Pancreas (tissue), 10 donors: ENCODE data around the gene IL9. TPM values are rescaled to one million over a fixed set of nuclear protein-coding genes. Genes with fewer than 3 reads are reported as not detected.

Source experiments
- ATAC-seq, 4 donors: fragments of 200-7000 bp; cut with Tn5 transposase; one replicate each; pipeline versions ENCODE4 v1.8.0 to v1.9.1; 2020; ENCODE audit warnings: mild to moderate bottlenecking in 4 of 4, moderate library complexity in 4 of 4
- DNase-seq, 6 donors: peaks; one replicate each; pipeline ENCODE4 v3.0.0-alpha.2; 2020
- FAIRE-seq: peaks from 2 replicates; lab custom pipeline; 2012; peaks lifted over from hg19 to GRCh38; lab: Jason Lieb, UNC
- H3K27ac ChIP-seq, 4 donors: fragments of 200-600 bp; sonication (generic); 1 replicate in 3 of 4; 2 replicates in 1 of 4; pipeline versions ENCODE4 v1.5.0 to v1.8.0; 2020
- H3K27me3 ChIP-seq, 4 donors: fragments of 200-600 bp; one replicate each; pipeline ENCODE4 v1.8.0; 2021
- H3K36me3 ChIP-seq, 3 donors: fragments of 200-600 bp; sonication (generic) in 1 of 3; one replicate each; pipeline versions ENCODE4 v1.5.0 to v1.8.0; 2020 to 2021
- H3K4me1 ChIP-seq, 3 donors: fragments of 200-600 bp; one replicate each; pipeline ENCODE4 v1.8.0; 2021
- H3K4me3 ChIP-seq, 4 donors: fragments of 200-600 bp; sonication (generic) in 2 of 4; one replicate each; pipeline versions ENCODE4 v1.5.0 to v1.8.0; 2020 to 2021
- H3K9me3 ChIP-seq, 4 donors: fragments of 200-600 bp; one replicate each; pipeline ENCODE4 v1.8.0; 2021
- WGBS, 2 donors: extraction: QIAGEN DNeasy Blood & Tissue Kit; methylation state at CpG; one replicate each; pipeline ENCODE4 v1.1.7; 2013; 5-methylcytosine and 5-hydroxymethylcytosine counted together
- intact Hi-C, 3 donors: fragments of 100-400 bp; cut with DNase I; formaldehyde crosslinking; loops; one replicate each; pipeline versions ENCODE4 v1.11.1 to v1.14.2; 2022
- polyA plus RNA-seq, 2 donors: library from polyadenylated mRNA; stranded (reverse); fragments of 200-250 nt; gene quantifications; one replicate each; pipeline ENCODE4 v1.2.3, GENCODE V29; 2013
- total RNA-seq, 6 donors: library from RNA; stranded (reverse); fragmentation: NEBNext Ultra II Directional in 4 of 6; extraction: Animal tissue kit (Norgen Biotek cat#: 25700) in 4 of 6; gene quantifications; one replicate each; pipeline versions ENCODE4 v1.2.1 to v1.2.4, GENCODE V29; 2021 to 2023
- TF ChIP-seq, protein P1 (sequence below), 4 donors: fragments of 200-600 bp; sonication (generic) in 3 of 4; IDR thresholded peaks; one replicate each; pipeline versions ENCODE4 v1.5.0 to v1.8.0; 2021; ENCODE audit warnings: antibody characterized with exemption in 4 of 4
- donor health status: healthy with polysubstance abuse.
- donor health status: DM: no; HTN: no; CAD: no; lungs with moderate emphysema.
- donor health status: DM: no; HTN: no; CAD: no.
- donor health status: control.
- donor health status: control.
- donor health status: Bipolar disorder and iron deficiency.
- donor health status: DM: yes; HTN: yes; CAD: no.
- donor health status: DM: no; HTN: no; CAD: no.
- donor health status: DM: no; HTN: no; CAD: no.
- donor health status: DM: yes; HTN: yes; CAD: no.

IL9 gene
- total and polyA plus RNA-seq, 8 donors, result not detected

DNA sequence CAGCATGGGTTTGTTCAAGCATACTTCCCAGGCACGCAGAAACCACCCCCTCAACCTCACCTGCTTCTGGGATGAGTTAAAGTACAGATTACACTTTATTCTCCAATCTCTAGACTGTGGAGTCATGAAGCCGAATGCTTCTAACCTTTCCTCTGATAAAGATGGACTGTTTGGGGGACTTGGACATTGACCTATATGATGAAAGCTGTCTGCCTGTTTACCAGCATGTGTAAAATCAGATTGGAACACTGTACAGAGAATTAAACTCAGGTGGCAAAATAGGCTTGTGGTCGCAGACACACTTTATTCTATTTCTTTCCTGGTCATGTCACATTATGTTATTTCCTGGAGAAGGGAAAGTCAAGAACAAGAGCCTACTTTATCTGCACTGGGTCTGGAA, 25.7 kb downstream of the IL9 start:
- intact Hi-C loops, result no loop called here
- H3K27me3 ChIP-seq, result no peaks in the 10 kb centered on the region
- FAIRE-seq (no peak), ATAC-seq (no peak), DNase-seq (no peak)
- no peaks in the 10 kb centered on the region for H3K4me1 ChIP-seq
- no peak overlapping the region for H3K4me3 ChIP-seq
- WGBS, 2 donors, result 57 to 81% methylated on average over 3 of the region's 3 CpGs
- no peaks in the 10 kb centered on the region for H3K9me3 ChIP-seq
- TF ChIP-seq, protein P1, sequence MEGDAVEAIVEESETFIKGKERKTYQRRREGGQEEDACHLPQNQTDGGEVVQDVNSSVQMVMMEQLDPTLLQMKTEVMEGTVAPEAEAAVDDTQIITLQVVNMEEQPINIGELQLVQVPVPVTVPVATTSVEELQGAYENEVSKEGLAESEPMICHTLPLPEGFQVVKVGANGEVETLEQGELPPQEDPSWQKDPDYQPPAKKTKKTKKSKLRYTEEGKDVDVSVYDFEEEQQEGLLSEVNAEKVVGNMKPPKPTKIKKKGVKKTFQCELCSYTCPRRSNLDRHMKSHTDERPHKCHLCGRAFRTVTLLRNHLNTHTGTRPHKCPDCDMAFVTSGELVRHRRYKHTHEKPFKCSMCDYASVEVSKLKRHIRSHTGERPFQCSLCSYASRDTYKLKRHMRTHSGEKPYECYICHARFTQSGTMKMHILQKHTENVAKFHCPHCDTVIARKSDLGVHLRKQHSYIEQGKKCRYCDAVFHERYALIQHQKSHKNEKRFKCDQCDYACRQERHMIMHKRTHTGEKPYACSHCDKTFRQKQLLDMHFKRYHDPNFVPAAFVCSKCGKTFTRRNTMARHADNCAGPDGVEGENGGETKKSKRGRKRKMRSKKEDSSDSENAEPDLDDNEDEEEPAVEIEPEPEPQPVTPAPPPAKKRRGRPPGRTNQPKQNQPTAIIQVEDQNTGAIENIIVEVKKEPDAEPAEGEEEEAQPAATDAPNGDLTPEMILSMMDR (IDR thresholded peaks at IDR 0.05), result no peak
- no peak overlapping the region for H3K27ac ChIP-seq
- H3K36me3 ChIP-seq, result no peaks in the 10 kb centered on the region

DNA sequence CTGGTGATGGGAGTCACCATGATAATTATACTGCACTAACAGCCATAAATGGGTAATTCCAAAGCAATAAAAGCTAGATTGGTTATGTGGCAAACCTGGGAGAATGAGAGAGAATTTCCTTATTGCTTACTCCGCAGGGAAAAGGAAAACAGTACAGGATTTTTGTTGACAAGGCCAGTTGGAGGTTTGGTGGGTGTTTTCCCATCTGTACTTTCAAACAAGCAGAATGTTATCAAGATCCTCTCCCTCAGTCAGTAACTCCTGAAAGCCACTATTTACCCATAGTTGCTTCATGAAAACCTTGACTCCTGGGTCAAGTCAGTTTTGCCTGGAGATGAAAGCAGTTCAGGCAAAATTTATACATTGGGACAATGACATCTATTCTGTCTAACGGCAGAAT, 26.4 kb downstream of the IL9 start:
- Histone ChIP-seq H3K27ac (no peak overlapping the region), H3K36me3 (no peaks in the 10 kb centered on the region), H3K4me1 (no peaks in the 10 kb centered on the region), H3K27me3 (no peaks in the 10 kb centered on the region), H3K4me3 (no peak overlapping the region), H3K9me3 (no peaks in the 10 kb centered on the region)
- intact Hi-C loops, result no loop called here
- ATAC-seq (no peak), DNase-seq (no peak), FAIRE-seq (peak; percentile 41)
- TF ChIP-seq, protein P1 (IDR thresholded peaks at IDR 0.05), result no peak
- 74 to 81% methylated on average over 2 of the region's 2 CpGs for WGBS, 2 donors

DNA sequence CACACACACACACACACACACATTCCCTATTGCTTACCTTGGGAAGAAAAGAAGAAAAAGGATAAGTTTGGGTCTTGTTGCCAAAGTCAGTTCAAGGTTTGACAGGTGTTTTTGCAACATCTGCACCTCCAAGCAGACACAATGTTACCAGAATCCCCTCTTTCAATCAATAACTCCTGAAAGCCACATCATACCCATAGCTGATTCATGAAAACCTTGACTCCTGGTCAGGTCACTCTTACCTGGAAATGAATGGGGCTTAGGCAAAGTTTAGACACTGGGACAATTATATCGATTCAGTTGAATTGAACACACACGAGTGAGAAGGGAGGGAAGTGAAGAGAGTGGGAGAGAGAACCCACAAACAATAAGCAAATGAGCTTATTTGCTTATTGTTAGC, 27.0 kb downstream of the IL9 start:
- ATAC-seq (no peak), FAIRE-seq (no peak), DNase-seq (no peak)
- TF ChIP-seq, protein P1 (IDR thresholded peaks at IDR 0.05), result no peak
- no peaks in the 10 kb centered on the region for H3K27me3 ChIP-seq
- H3K27ac ChIP-seq, result no peak overlapping the region
- no peaks in the 10 kb centered on the region for H3K4me1 ChIP-seq
- no peaks in the 10 kb centered on the region for H3K36me3 ChIP-seq
- H3K9me3 ChIP-seq, result no peaks in the 10 kb centered on the region
- intact Hi-C loops, result no loop called here
- H3K4me3 ChIP-seq, result no peak overlapping the region
- WGBS, 2 donors, result 42 to 65% methylated on average over 2 of the region's 2 CpGs

DNA sequence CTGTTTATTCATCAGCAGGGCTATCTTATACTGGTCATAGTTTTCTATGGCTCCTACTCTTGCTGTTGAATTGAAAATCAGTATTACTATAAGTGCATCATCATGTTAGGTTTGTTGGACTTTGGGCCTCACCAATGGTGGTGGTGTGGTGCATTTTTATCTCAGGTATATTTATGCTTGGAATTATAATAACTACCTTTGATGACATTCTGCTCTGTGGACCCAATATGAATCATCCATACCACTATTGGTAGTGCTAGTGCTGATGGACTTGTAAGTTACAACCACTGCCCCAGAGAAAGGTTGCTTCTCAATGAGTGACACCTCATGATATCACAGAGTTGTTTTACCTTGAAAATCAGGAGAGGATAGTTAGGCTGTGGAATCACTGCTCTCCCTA, 28.0 kb downstream of the IL9 start:
- DNase-seq, result no peak
- no peak overlapping the region for H3K4me3 ChIP-seq
- H3K9me3 ChIP-seq, result no peaks in the 10 kb centered on the region
- H3K36me3 ChIP-seq, result no peaks in the 10 kb centered on the region
- TF ChIP-seq, protein P1 (IDR thresholded peaks at IDR 0.05), result no peak
- intact Hi-C loops, result no loop called here
- ATAC-seq, result no peak
- no peak for FAIRE-seq
- no peaks in the 10 kb centered on the region for H3K27me3 ChIP-seq
- no peak overlapping the region for H3K27ac ChIP-seq
- no peaks in the 10 kb centered on the region for H3K4me1 ChIP-seq

DNA sequence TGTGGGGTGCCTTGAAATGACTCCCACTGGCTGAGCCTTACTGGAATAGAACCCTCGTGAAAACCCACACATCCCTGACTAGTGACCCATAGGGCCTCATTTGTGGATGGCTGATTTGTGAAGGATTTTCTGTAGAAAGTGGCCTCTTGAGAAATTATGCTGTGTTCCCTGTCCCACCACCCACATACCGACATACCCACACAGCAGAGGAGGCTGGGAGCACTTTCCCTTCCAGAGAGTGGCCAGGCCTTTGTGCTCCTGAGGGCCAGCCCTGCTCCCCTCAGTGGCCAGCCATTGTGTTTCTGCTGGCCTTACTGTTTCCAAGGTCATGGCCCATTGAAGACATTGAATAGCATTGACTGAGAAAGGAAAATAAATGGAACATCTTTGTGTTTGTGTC, 29.6 kb downstream of the IL9 start:
- FAIRE-seq, result no peak
- 84 to 91% methylated on average over 2 of the region's 2 CpGs for WGBS, 2 donors

More for the DNA sequence above, 29.6 kb downstream of the IL9 start:
- H3K27ac ChIP-seq, result no peak overlapping the region
- no peak overlapping the region for H3K4me3 ChIP-seq
- TF ChIP-seq, protein P1 (IDR thresholded peaks at IDR 0.05), result no peak
- no peaks in the 10 kb centered on the region for H3K9me3 ChIP-seq
- DNase-seq, result no peak
- no peaks in the 10 kb centered on the region for H3K27me3 ChIP-seq
- ATAC-seq, result no peak
- intact Hi-C loops, result no loop called here
- H3K4me1 ChIP-seq, result no peaks in the 10 kb centered on the region
- no peaks in the 10 kb centered on the region for H3K36me3 ChIP-seq
